Sigmoid colon (tissue), 7 donors: Measurements from ENCODE around the gene LEFTY1. TPM values are rescaled to one million over a fixed set of nuclear protein-coding genes. Genes with fewer than 3 reads are reported as not detected.

Experiments
- DNase-seq: peaks from one replicate; pipeline ENCODE4 v3.0.0-alpha.2; 2019
- H3K27ac ChIP-seq, 4 donors: fragments of 200-600 bp; sonication (generic); one replicate each; pipeline ENCODE4 v1.5.1; 2016 to 2019; ENCODE audit warnings: mild to moderate bottlenecking in 1 of 4
- H3K27me3 ChIP-seq, 3 donors: fragments of 200-600 bp; sonication (generic); one replicate each; pipeline ENCODE4 v1.5.1; 2019; ENCODE audit warnings: mild to moderate bottlenecking in 1 of 3
- H3K36me3 ChIP-seq, 4 donors: fragments of 200-600 bp; sonication (generic); one replicate each; pipeline ENCODE4 v1.5.1; 2016 to 2019
- H3K4me1 ChIP-seq, 4 donors: fragments of 200-600 bp; sonication (generic); one replicate each; pipeline ENCODE4 v1.5.1; 2017 to 2019
- H3K4me3 ChIP-seq, 4 donors: fragments of 200-600 bp; sonication (generic); one replicate each; pipeline ENCODE4 v1.5.1; 2017 to 2019; ENCODE audit warnings: mild to moderate bottlenecking in 2 of 4, moderate library complexity in 1 of 4
- H3K9me3 ChIP-seq, 4 donors: fragments of 200-600 bp in 3 of 4; sonication (generic) in 3 of 4; one replicate each; pipeline versions ENCODE4 v1.5.1 to v1.6.1; 2013 to 2019
- EP300 ChIP-seq, 4 donors: sonication (generic); formaldehyde crosslinking; IDR thresholded peaks; one replicate each; pipeline ENCODE4 v1.6.1; 2017; ENCODE audit warnings: antibody characterized with exemption in 4 of 4
- POLR2A ChIP-seq, 2 donors: fragments of 450-650 bp; IDR thresholded peaks; one replicate each; pipeline ENCODE4 v1.6.1; 2016; ENCODE audit warnings: antibody characterized with exemption in 2 of 2, mild to moderate bottlenecking in 2 of 2, moderate library complexity in 2 of 2
- POLR2AphosphoS5 ChIP-seq, 4 donors: sonication (generic); formaldehyde crosslinking; IDR thresholded peaks; one replicate each; pipeline ENCODE4 v1.6.1; 2017; ENCODE audit warnings: antibody characterized with exemption in 4 of 4
- WGBS, 2 donors: extraction: QIAGEN DNeasy Blood & Tissue Kit; methylation state at CpG; one replicate each; pipeline ENCODE4 v1.1.7; 2013; 5-methylcytosine and 5-hydroxymethylcytosine counted together
- intact Hi-C: fragments of 100-400 bp; cut with DNase I; formaldehyde crosslinking; loops from one replicate; pipeline ENCODE4 v1.15.1; 2023
- polyA plus RNA-seq, 3 donors: library from polyadenylated mRNA; stranded (reverse); fragments of 200-250 nt; gene quantifications; one replicate each; pipeline ENCODE4 v1.2.3, GENCODE V29; 2013
- total RNA-seq, 4 donors: library from RNA; depleted of rRNA; stranded (reverse); fragments of >200 nt; gene quantifications; one replicate each; pipeline ENCODE4 v1.1.0, GENCODE V29; 2016
- TF ChIP-seq, protein P1 (sequence below), 4 experiments: fragments of 450-650 bp in 3 of 4; fragments of 200-600 bp in 1 of 4; IDR thresholded peaks; one replicate each; pipeline ENCODE4 v1.5.1; 2016 to 2019; ENCODE audit warnings: antibody characterized with exemption in 4 of 4, mild to moderate bottlenecking in 3 of 4, moderate library complexity in 2 of 4
- donor health status: healthy with polysubstance abuse.
- donor health status: Bipolar disorder and iron deficiency.
- donor health status: healthy.

LEFTY1 gene
- total and polyA plus RNA-seq, 7 donors = 14.4 to 120 (median 46.2) TPM; not detected in 4

DNA sequence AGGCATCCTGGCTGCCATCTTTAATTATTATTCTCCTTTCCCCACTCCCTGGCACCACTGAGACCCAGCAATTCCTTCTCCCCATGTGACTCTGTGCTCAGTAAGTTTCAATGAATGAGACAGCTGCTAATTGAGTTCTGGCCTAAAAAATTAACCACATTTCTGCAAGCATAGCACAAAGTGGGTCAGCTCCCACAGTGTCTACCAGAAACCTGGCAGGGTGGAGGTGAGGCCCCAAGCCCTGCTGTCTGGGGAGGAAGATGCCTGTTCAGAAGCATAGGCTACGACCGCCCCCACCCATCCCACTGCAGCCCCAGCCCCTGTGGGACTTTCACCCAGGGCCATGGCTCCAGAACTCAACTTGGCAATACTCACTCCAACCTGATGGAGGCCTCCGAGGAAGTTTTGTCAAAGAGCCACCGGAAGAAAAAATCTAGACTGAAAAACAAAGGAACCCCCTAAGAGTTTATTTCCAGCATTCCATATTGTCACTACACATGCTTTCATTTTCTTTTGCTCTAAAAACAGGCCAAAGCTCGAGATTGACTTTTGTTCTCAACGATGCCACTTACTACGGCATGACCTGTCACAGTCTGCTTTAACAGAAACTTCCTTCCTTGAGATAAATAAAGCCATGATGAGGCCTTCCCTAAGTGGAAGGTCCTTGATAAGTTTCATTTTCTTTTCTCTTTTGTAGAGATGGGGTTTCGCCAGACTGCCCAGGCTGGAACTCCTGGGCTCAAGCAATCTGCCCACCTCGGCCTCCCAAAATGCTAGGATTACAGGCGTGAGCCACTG is 33.2 kb downstream of the LEFTY1 start:
- intact Hi-C loops = no loop called here

DNA sequence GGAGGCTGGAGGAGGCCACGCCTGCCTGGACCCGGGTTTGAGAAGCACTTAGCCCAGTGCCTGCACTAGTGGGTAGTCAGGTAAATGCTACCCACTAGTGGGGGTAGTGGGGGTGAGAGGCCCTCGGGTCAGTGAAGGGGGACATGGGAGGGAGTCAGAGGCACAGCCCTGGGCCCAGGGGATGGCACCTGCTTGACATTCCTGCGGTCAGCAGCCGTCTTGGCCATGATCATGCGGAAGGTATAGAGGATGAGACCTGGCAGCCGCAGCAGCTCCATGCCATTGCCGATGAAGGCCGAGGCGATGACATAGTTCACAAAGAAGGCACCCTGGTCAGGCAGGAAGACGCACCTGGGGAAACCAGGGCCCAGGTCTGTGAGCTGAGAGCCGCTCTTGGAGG is 35.5 kb downstream of the LEFTY1 start:
- no peak for DNase-seq
- Histone ChIP-seq H3K4me3 (no peak overlapping the region), H3K9me3 (no peaks in the 10 kb centered on the region), H3K27ac (no peak overlapping the region), H3K4me1 (peaks cover 0 to 4% (median 2%) of the 10 kb centered on the region in 4 donors), H3K36me3 (peaks cover 0 to 88% (median 35%) of the 10 kb centered on the region in 4 donors), H3K27me3 (no peaks in the 10 kb centered on the region)
- TF ChIP-seq, protein P1, sequence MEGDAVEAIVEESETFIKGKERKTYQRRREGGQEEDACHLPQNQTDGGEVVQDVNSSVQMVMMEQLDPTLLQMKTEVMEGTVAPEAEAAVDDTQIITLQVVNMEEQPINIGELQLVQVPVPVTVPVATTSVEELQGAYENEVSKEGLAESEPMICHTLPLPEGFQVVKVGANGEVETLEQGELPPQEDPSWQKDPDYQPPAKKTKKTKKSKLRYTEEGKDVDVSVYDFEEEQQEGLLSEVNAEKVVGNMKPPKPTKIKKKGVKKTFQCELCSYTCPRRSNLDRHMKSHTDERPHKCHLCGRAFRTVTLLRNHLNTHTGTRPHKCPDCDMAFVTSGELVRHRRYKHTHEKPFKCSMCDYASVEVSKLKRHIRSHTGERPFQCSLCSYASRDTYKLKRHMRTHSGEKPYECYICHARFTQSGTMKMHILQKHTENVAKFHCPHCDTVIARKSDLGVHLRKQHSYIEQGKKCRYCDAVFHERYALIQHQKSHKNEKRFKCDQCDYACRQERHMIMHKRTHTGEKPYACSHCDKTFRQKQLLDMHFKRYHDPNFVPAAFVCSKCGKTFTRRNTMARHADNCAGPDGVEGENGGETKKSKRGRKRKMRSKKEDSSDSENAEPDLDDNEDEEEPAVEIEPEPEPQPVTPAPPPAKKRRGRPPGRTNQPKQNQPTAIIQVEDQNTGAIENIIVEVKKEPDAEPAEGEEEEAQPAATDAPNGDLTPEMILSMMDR (IDR thresholded peaks at IDR 0.05) = no peak
- TF ChIP-seq POLR2AphosphoS5 (IDR thresholded peaks at IDR 0.05) (no peak), EP300 (IDR thresholded peaks at IDR 0.05) (no peak), POLR2A (IDR thresholded peaks at IDR 0.05) (no peak)
- intact Hi-C loops = no loop called here
- WGBS, 2 donors = 91 to 97% methylated on average over 12 of the region's 12 CpGs

More for the DNA sequence above, 33.2 kb downstream of the LEFTY1 start:
- Histone ChIP-seq H3K27me3 (no peaks in the 10 kb centered on the region), H3K27ac (no peak overlapping the region), H3K4me3 (no peak overlapping the region), H3K4me1 (no peaks in the 10 kb centered on the region), H3K36me3 (peaks cover 2 to 97% (median 37%) of the 10 kb centered on the region in 4 donors), H3K9me3 (no peaks in the 10 kb centered on the region)
- TF ChIP-seq, protein P1 (IDR thresholded peaks at IDR 0.05) = no peak
- TF ChIP-seq POLR2AphosphoS5 (IDR thresholded peaks at IDR 0.05) (no peak), POLR2A (IDR thresholded peaks at IDR 0.05) (no peak), EP300 (IDR thresholded peaks at IDR 0.05) (no peak)
- no peak for DNase-seq
- WGBS, 2 donors = 71 to 81% methylated on average over 10 of the region's 10 CpGs

DNA sequence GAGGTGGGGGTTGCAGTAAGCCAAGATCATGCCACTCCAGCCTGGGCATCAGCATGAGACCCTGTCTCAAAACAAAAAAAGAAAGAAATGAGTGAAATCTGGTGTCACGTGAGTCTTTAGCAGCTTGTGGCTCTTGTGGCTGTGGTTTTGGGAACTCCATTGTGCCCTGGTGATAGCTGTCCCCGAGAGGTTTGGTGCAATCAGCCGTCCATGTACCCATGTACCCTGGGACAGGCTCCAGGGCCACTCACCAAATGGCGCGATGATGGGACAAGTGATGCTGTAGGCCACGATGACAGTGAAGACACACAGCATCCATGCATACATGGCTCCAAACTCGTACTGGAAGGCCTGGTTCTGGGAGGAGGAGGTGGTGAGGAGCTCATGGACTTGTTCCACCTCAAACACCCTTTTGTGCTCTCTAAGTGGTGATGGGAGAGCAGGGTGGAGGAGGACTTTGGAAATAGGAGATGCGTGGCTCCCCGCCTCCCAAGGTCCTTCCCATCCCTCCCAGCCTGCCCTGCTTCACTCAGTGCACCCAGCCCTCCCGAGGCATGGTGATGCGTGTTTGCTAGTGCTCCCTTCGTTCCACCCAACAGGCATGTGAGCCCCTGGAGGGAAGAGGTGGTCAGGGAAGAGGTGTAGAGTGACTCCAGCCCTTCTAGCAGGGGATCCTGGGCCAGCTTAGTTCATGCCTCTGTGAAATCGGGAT is 36.4 kb downstream of the LEFTY1 start:
- intact Hi-C loops = no loop called here
- Histone ChIP-seq H3K27me3 (no peaks in the 10 kb centered on the region), H3K27ac (no peak overlapping the region), H3K4me1 (peaks cover 0 to 4% (median 2%) of the 10 kb centered on the region in 4 donors), H3K9me3 (no peaks in the 10 kb centered on the region), H3K36me3 (peaks cover 0 to 89% (median 36%) of the 10 kb centered on the region in 4 donors), H3K4me3 (no peak overlapping the region)
- 90 to 93% methylated on average over 13 of the region's 13 CpGs for WGBS, 2 donors
- TF ChIP-seq, protein P1 (IDR thresholded peaks at IDR 0.05) = no peak
- no peak for TF ChIP-seq EP300 (IDR thresholded peaks at IDR 0.05)
- TF ChIP-seq POLR2AphosphoS5 (IDR thresholded peaks at IDR 0.05) = no peak
- TF ChIP-seq POLR2A (IDR thresholded peaks at IDR 0.05) = no peak
- no peak for DNase-seq

DNA sequence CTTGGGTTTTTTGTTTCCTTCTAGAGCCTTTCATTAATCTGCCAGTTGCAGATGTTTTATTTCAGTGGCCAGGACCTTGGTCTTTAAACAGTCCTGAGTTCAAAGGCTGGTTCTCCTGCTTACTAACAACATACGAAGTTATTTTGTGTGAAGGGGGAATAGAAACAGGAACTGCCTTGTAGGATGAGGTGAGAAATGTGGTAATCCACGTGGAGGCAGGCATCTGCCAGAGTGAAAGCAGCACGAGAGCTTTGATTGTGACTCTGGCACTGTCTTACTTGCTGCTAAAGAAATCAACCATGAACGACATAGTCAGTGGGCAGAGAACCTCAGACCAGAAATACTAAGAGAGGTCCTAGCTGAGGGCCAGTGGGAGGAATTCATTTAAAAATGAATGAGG is 37.1 kb downstream of the LEFTY1 start:
- H3K27me3 ChIP-seq = no peaks in the 10 kb centered on the region
- no peak for DNase-seq
- no peak overlapping the region for H3K27ac ChIP-seq
- intact Hi-C loops = no loop called here
- WGBS, 2 donors = 38 to 58% methylated on average over 4 of the region's 4 CpGs
- H3K36me3 ChIP-seq = peaks cover 0 to 89% (median 35%) of the 10 kb centered on the region in 4 donors
- no peak for TF ChIP-seq POLR2AphosphoS5 (IDR thresholded peaks at IDR 0.05)
- TF ChIP-seq, protein P1 (IDR thresholded peaks at IDR 0.05) = no peak
- no peak for TF ChIP-seq POLR2A (IDR thresholded peaks at IDR 0.05)
- no peak for TF ChIP-seq EP300 (IDR thresholded peaks at IDR 0.05)
- no peaks in the 10 kb centered on the region for H3K9me3 ChIP-seq
- peaks cover 0 to 4% (median 2%) of the 10 kb centered on the region in 4 donors for H3K4me1 ChIP-seq
- no peak overlapping the region for H3K4me3 ChIP-seq
